ENCODE data around the gene SMIM3. TPM values are rescaled to one million over a fixed set of nuclear protein-coding genes. Genes with fewer than 3 reads are reported as not detected.
"Not testable (repeated sequence)": the region's sequence is repeated elsewhere in the genome, so short reads cannot be mapped to it uniquely, and the experiment has no call there.

The SMIM3 gene
- total RNA-seq, 2 experiments from 2014 or later, result not detected

DNA sequence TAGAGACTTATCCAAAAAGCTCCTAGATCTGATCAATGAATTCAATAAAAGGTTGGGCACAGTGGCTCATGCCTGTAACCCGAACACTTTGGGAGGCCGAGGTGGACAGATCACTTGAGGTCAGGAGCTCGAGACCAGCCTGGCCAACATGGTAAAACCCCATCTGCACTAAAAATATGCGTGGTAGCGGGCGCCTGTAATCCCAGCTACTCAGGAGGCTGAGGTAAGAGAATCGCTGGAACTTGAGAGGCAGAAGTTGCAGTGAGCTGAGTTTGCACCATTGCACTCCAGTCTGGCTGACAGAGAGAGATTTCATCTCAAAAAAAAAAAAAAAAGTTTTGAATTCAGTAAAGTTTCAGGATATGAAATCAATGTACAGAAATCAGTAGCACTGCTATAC is 39.7 kb upstream of the SMIM3 start:
- H3K4me3 ChIP-seq (ENCODE audit: low read depth, low read length, poor library complexity, severe bottlenecking), result no peak overlapping the region
- no peak overlapping the region for H2AFZ ChIP-seq (ENCODE audit: low read length)
- peaks cover 6% of the 10 kb centered on the region for H3K4me1 ChIP-seq (ENCODE audit: insufficient read depth, low read length, poor library complexity, severe bottlenecking)
- DNase-seq (ENCODE audit: low spot score), result no peak
- H3K27ac ChIP-seq (ENCODE audit: low read depth, low read length, poor library complexity, severe bottlenecking), result no peak overlapping the region
- peaks cover 11% of the 10 kb centered on the region for H3K36me3 ChIP-seq (ENCODE audit: insufficient read depth, low read length)
- no peaks in the 10 kb centered on the region for H3K9me3 ChIP-seq (ENCODE audit: low read length)
- POLR2A ChIA-PET, result interaction anchor here (0.6 to 0.7 kb wide), 2 partner anchors 116 to 489 kb away, joined by 3 to 8 read pairs; no protein-coding TSS in a partner anchor
- no peak overlapping the region for H3K4me2 ChIP-seq (ENCODE audit: low read length)
- no peaks in the 10 kb centered on the region for H3K79me2 ChIP-seq (ENCODE audit: insufficient read depth, low read depth, low read length)
- H4K20me1 ChIP-seq (ENCODE audit: insufficient read depth, low read length), result no peaks in the 10 kb centered on the region
- no peaks in the 10 kb centered on the region for H3K9me2 ChIP-seq (ENCODE audit: insufficient read depth, low read length)
- CTCF ChIA-PET (ENCODE audit: unreplicated experiment), result interaction anchor here (0.6 kb wide), 1 partner anchor 278 kb away, joined by 6 read pairs; no protein-coding TSS in a partner anchor
- no peak for TF ChIP-seq EZH2phosphoT487 (IDR thresholded peaks at IDR 0.05; ENCODE audit: borderline replicate concordance, low read depth, low read length)
- TF ChIP-seq, protein P1, sequence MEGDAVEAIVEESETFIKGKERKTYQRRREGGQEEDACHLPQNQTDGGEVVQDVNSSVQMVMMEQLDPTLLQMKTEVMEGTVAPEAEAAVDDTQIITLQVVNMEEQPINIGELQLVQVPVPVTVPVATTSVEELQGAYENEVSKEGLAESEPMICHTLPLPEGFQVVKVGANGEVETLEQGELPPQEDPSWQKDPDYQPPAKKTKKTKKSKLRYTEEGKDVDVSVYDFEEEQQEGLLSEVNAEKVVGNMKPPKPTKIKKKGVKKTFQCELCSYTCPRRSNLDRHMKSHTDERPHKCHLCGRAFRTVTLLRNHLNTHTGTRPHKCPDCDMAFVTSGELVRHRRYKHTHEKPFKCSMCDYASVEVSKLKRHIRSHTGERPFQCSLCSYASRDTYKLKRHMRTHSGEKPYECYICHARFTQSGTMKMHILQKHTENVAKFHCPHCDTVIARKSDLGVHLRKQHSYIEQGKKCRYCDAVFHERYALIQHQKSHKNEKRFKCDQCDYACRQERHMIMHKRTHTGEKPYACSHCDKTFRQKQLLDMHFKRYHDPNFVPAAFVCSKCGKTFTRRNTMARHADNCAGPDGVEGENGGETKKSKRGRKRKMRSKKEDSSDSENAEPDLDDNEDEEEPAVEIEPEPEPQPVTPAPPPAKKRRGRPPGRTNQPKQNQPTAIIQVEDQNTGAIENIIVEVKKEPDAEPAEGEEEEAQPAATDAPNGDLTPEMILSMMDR (conservative IDR thresholded peaks at IDR 0.05; ENCODE audit: low read length), result no peak
- no TSS peak for BruUV-seq (replicated peaks)
- intact Hi-C loops (cut with micrococcal nuclease; ENCODE audit: unreplicated experiment), result no loop called here

- no peak overlapping the region for H3K4me2 ChIP-seq (ENCODE audit: low read length)
- POLR2A ChIA-PET, result interaction anchor here (0.6 to 1.5 kb wide), 5 partner anchors 10 to 697 kb away, joined by 3 to 6 read pairs (median 3); partner anchors contain the start of gene DCTN4
- intact Hi-C loops (cut with micrococcal nuclease; ENCODE audit: unreplicated experiment), result no loop called here
- H2AFZ ChIP-seq (ENCODE audit: low read length), result no peak overlapping the region
- no peaks in the 10 kb centered on the region for H3K79me2 ChIP-seq (ENCODE audit: insufficient read depth, low read depth, low read length)
- CTCF ChIA-PET (ENCODE audit: unreplicated experiment), result no interaction called here
- H4K20me1 ChIP-seq (ENCODE audit: insufficient read depth, low read length), result no peaks in the 10 kb centered on the region
- TF ChIP-seq, protein P1 (conservative IDR thresholded peaks at IDR 0.05; ENCODE audit: low read length), result no peak
- TF ChIP-seq EZH2phosphoT487 (IDR thresholded peaks at IDR 0.05; ENCODE audit: borderline replicate concordance, low read depth, low read length), result no peak
- H3K9me2 ChIP-seq (ENCODE audit: insufficient read depth, low read length), result no peaks in the 10 kb centered on the region
- H3K4me1 ChIP-seq (ENCODE audit: insufficient read depth, low read length, poor library complexity, severe bottlenecking), result no peaks in the 10 kb centered on the region
- no peak overlapping the region for H3K27ac ChIP-seq (ENCODE audit: low read depth, low read length, poor library complexity, severe bottlenecking)
- peaks cover 3% of the 10 kb centered on the region; the same call in 1 of the 2 replicates for H3K36me3 ChIP-seq (ENCODE audit: insufficient read depth, low read length)
- BruUV-seq (replicated peaks), result no TSS peak
- no peak overlapping the region for H3K4me3 ChIP-seq (ENCODE audit: low read depth, low read length, poor library complexity, severe bottlenecking)
- no peaks in the 10 kb centered on the region for H3K9me3 ChIP-seq (ENCODE audit: low read length)
- no peak for DNase-seq (ENCODE audit: low spot score)
Observed at GRCh38 chr5:150740992-150741391, 37.6 kb upstream of the SMIM3 start.

- H3K4me3 ChIP-seq (ENCODE audit: low read depth, low read length, poor library complexity, severe bottlenecking); H3K4me2 ChIP-seq (ENCODE audit: low read length); H3K9me3 ChIP-seq (ENCODE audit: low read length); H3K79me2 ChIP-seq (ENCODE audit: insufficient read depth, low read depth, low read length); BruUV-seq (replicated peaks); H3K27ac ChIP-seq (ENCODE audit: low read depth, low read length, poor library complexity, severe bottlenecking); intact Hi-C loops (cut with micrococcal nuclease; ENCODE audit: unreplicated experiment); H2AFZ ChIP-seq (ENCODE audit: low read length); DNase-seq (ENCODE audit: low spot score); H4K20me1 ChIP-seq (ENCODE audit: insufficient read depth, low read length); H3K4me1 ChIP-seq (ENCODE audit: insufficient read depth, low read length, poor library complexity, severe bottlenecking); H3K36me3 ChIP-seq (ENCODE audit: insufficient read depth, low read length); H3K9me2 ChIP-seq (ENCODE audit: insufficient read depth, low read length); CTCF ChIA-PET (ENCODE audit: unreplicated experiment): not testable (repeated sequence)
- POLR2A ChIA-PET, result interaction anchor here (1.5 kb wide), 2 partner anchors 12 to 16 kb away, joined by 4 to 6 read pairs; partner anchors contain the start of gene DCTN4
Observed at GRCh38 chr5:150742455-150743141, 36.0 kb upstream of the SMIM3 start.

DNA sequence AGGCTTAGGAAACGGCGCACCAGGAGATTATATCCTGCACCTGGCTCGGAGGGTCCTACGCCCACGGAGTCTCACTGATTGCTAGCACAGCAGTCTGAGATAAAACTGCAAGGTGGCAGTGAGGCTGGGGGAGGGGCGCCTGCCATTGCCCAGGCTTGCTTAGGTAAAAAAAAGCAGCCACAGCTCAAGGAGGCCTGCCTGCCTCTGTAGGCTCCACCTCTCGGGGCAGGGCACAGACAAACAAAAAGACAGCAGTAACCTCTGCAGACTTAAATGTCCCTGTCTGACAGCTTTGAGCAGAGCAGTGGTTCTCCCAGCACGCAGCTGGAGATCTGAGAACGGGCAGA is 35.4 kb upstream of the SMIM3 start:
- H2AFZ ChIP-seq (ENCODE audit: low read length); H3K79me2 ChIP-seq (ENCODE audit: insufficient read depth, low read depth, low read length); DNase-seq (ENCODE audit: low spot score); H3K4me1 ChIP-seq (ENCODE audit: insufficient read depth, low read length, poor library complexity, severe bottlenecking); H3K4me3 ChIP-seq (ENCODE audit: low read depth, low read length, poor library complexity, severe bottlenecking); BruUV-seq (replicated peaks); intact Hi-C loops (cut with micrococcal nuclease; ENCODE audit: unreplicated experiment); H3K27ac ChIP-seq (ENCODE audit: low read depth, low read length, poor library complexity, severe bottlenecking); CTCF ChIA-PET (ENCODE audit: unreplicated experiment); H3K9me2 ChIP-seq (ENCODE audit: insufficient read depth, low read length); H4K20me1 ChIP-seq (ENCODE audit: insufficient read depth, low read length); H3K9me3 ChIP-seq (ENCODE audit: low read length); H3K36me3 ChIP-seq (ENCODE audit: insufficient read depth, low read length); POLR2A ChIA-PET; H3K4me2 ChIP-seq (ENCODE audit: low read length): not testable (repeated sequence)

Data from OCI-LY7 (cell line).